ENCODE data around the gene CCL17. TPM values are rescaled to one million over a fixed set of nuclear protein-coding genes. Genes with fewer than 3 reads are reported as not detected.

Gene CCL17
- total RNA-seq, 1 experiment from 2014 or later = not detected

GRCh38 chr16:57390636-57391295 lies 13.8 kb upstream of the CCL17 start:
- Histone ChIP-seq H2AFZ (no peak overlapping the region), H4K20me1 (ENCODE audit: insufficient read depth) (no peaks in the 10 kb centered on the region), H3K36me3 (ENCODE audit: low read depth) (no peaks in the 10 kb centered on the region), H3K9me3 (ENCODE audit: insufficient read depth, low read depth) (no peaks in the 10 kb centered on the region), H3K4me2 (no peak overlapping the region), H3K9me2 (ENCODE audit: insufficient read depth) (no peaks in the 10 kb centered on the region), H3K4me3 (no peak overlapping the region), H3K4me1 (replicated peaks; ENCODE audit: insufficient read depth) (peaks cover 54% of the 10 kb centered on the region), H3F3A (ENCODE audit: insufficient read depth, low read depth) (peaks cover 50% of the 10 kb centered on the region), H3K79me2 (ENCODE audit: low read depth) (no peaks in the 10 kb centered on the region), H3K27me3 (ENCODE audit: insufficient read depth, low read depth) (no peaks in the 10 kb centered on the region), H3K27ac (no peak overlapping the region)
- ChIA-PET CTCF (no interaction called here), POLR2A (ENCODE audit: unreplicated experiment) (no interaction called here)
- no peak for TF ChIP-seq EZH2 (IDR thresholded peaks at IDR 0.05; ENCODE audit: low read depth)
- TF ChIP-seq CTCF (conservative IDR thresholded peaks at IDR 0.05) = no peak
- intact Hi-C loops (cut with micrococcal nuclease; ENCODE audit: unreplicated experiment) = no loop called here
- DNase-seq = no peak
- BruUV-seq (replicated peaks) = no TSS peak

- POLR2A ChIA-PET (ENCODE audit: unreplicated experiment) = interaction anchor here (0.6 kb wide), 1 partner anchor 48 kb away, joined by 6 read pairs; no protein-coding TSS in a partner anchor
- no peak for TF ChIP-seq EZH2 (IDR thresholded peaks at IDR 0.05; ENCODE audit: low read depth)
- no peak for TF ChIP-seq CTCF (conservative IDR thresholded peaks at IDR 0.05)
- H3F3A ChIP-seq (ENCODE audit: insufficient read depth, low read depth) = peaks cover 50% of the 10 kb centered on the region
- H3K79me2 ChIP-seq (ENCODE audit: low read depth) = no peaks in the 10 kb centered on the region
- H3K4me2 ChIP-seq = no peak overlapping the region
- CTCF ChIA-PET = no interaction called here
- intact Hi-C loops (cut with micrococcal nuclease; ENCODE audit: unreplicated experiment) = no loop called here
- H3K4me1 ChIP-seq (replicated peaks; ENCODE audit: insufficient read depth) = peaks cover 54% of the 10 kb centered on the region
- no peak overlapping the region for H2AFZ ChIP-seq
- H3K27ac ChIP-seq = no peak overlapping the region
- no peaks in the 10 kb centered on the region for H4K20me1 ChIP-seq (ENCODE audit: insufficient read depth)
- H3K27me3 ChIP-seq (ENCODE audit: insufficient read depth, low read depth) = no peaks in the 10 kb centered on the region
- H3K9me2 ChIP-seq (ENCODE audit: insufficient read depth) = no peaks in the 10 kb centered on the region
- DNase-seq = no peak
- BruUV-seq (replicated peaks) = no TSS peak
- no peaks in the 10 kb centered on the region for H3K36me3 ChIP-seq (ENCODE audit: low read depth)
- no peaks in the 10 kb centered on the region for H3K9me3 ChIP-seq (ENCODE audit: insufficient read depth, low read depth)
- H3K4me3 ChIP-seq = no peak overlapping the region
Measured at GRCh38 chr16:57391300-57391699, 13.3 kb upstream of the CCL17 start.

GRCh38 chr16:57391708-57392107 lies 12.9 kb upstream of the CCL17 start:
- POLR2A ChIA-PET (ENCODE audit: unreplicated experiment) = interaction anchor here (0.6 kb wide), 1 partner anchor 49 kb away, joined by 6 read pairs; no protein-coding TSS in a partner anchor
- Histone ChIP-seq H3K79me2 (ENCODE audit: low read depth) (no peaks in the 10 kb centered on the region), H3K9me2 (ENCODE audit: insufficient read depth) (no peaks in the 10 kb centered on the region), H4K20me1 (ENCODE audit: insufficient read depth) (no peaks in the 10 kb centered on the region), H3K4me2 (no peak overlapping the region), H3F3A (ENCODE audit: insufficient read depth, low read depth) (peaks cover 50% of the 10 kb centered on the region), H3K4me3 (no peak overlapping the region), H2AFZ (no peak overlapping the region), H3K27me3 (ENCODE audit: insufficient read depth, low read depth) (no peaks in the 10 kb centered on the region), H3K4me1 (replicated peaks; ENCODE audit: insufficient read depth) (peaks cover 54% of the 10 kb centered on the region), H3K36me3 (ENCODE audit: low read depth) (no peaks in the 10 kb centered on the region), H3K9me3 (ENCODE audit: insufficient read depth, low read depth) (no peaks in the 10 kb centered on the region), H3K27ac (peak overlapping the region; percentile 78)
- no peak for DNase-seq
- BruUV-seq (replicated peaks) = no TSS peak
- CTCF ChIA-PET = interaction anchor here (0.6 kb wide), 1 partner anchor 30 kb away, joined by 5 read pairs; no protein-coding TSS in a partner anchor
- intact Hi-C loops (cut with micrococcal nuclease; ENCODE audit: unreplicated experiment) = loop anchor here (1.0 to 2.0 kb wide), 2 partner anchors 31 to 50 kb away; no protein-coding TSS in a partner anchor
- no peak for TF ChIP-seq CTCF (conservative IDR thresholded peaks at IDR 0.05)
- no peak for TF ChIP-seq EZH2 (IDR thresholded peaks at IDR 0.05; ENCODE audit: low read depth)

All from PC-9 (cell line).